ENCODE data around the gene TCOF1.

GRCh38 chr5:150448952-150449516 is 91.5 kb downstream of the TCOF1 start:
- no peak for TF ChIP-seq POLR2AphosphoS5 (IDR thresholded peaks at IDR 0.05)
- TF ChIP-seq, protein P1, sequence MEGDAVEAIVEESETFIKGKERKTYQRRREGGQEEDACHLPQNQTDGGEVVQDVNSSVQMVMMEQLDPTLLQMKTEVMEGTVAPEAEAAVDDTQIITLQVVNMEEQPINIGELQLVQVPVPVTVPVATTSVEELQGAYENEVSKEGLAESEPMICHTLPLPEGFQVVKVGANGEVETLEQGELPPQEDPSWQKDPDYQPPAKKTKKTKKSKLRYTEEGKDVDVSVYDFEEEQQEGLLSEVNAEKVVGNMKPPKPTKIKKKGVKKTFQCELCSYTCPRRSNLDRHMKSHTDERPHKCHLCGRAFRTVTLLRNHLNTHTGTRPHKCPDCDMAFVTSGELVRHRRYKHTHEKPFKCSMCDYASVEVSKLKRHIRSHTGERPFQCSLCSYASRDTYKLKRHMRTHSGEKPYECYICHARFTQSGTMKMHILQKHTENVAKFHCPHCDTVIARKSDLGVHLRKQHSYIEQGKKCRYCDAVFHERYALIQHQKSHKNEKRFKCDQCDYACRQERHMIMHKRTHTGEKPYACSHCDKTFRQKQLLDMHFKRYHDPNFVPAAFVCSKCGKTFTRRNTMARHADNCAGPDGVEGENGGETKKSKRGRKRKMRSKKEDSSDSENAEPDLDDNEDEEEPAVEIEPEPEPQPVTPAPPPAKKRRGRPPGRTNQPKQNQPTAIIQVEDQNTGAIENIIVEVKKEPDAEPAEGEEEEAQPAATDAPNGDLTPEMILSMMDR (IDR thresholded peaks at IDR 0.05), result no peak

Measured in esophagus muscularis mucosa (tissue), 3 donors.